H7 (cell line): ENCODE data around the gene MAST4. TPM values are rescaled to one million over a fixed set of nuclear protein-coding genes. Genes with fewer than 3 reads are reported as not detected.
"Not testable (repeated sequence)": the region's sequence is repeated elsewhere in the genome, so short reads cannot be mapped to it uniquely, and the experiment has no call there.

Experiments
- DNase-seq: peaks from one replicate; pipeline ENCODE4 v3.0.0; 2012
- H3K27me3 ChIP-seq: 2 replicates; pipeline ENCODE4 v1.6.0; 2011; ENCODE audit warnings: mild to moderate bottlenecking, low read length; ENCODE audit not compliant: control insufficient read depth, insufficient read depth
- H3K36me3 ChIP-seq: replicated peaks from 2 replicates; pipeline ENCODE4 v1.5.1; 2011; ENCODE audit warnings: low read length; ENCODE audit not compliant: control insufficient read depth, insufficient read depth
- H3K4me3 ChIP-seq: 2 replicates; pipeline ENCODE4 v1.5.1; 2011; ENCODE audit warnings: low read depth, mild to moderate bottlenecking, control low read depth, low read length, moderate library complexity; ENCODE audit not compliant: insufficient read depth
- total RNA-seq: library from RNA; depleted of rRNA; stranded (reverse); fragments of >200 nt; shearing (Covaris generic); gene quantifications from 2 replicates; pipeline ENCODE4 v1.2.3, GENCODE V29; 2014

The MAST4 gene
- total RNA-seq, 1 experiment from 2014 or later: 1.6 TPM

DNA sequence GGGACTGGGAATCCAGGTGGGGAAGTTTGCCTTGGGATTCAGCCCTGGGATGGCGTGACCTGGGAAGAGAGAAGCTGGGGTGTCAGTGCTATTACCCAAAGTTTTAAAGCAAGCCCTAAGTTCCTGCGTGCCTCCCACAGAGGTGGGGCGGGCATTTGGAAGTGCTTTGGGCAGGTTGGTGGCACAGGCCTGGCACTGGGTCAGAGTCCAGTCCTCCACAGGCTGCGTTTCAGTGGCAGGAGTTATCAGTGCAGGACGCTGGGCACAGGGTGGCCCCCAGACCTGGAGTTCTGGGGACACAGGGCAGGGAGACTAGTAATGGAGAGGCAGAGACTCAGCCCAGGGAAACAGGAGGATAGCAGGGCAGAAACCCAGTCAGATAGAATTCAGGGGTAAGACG lies 147.2 kb downstream of the MAST4 start:
- H3K4me3 ChIP-seq: no peak overlapping the region
- no peak for DNase-seq
- no peaks in the 10 kb centered on the region for H3K36me3 ChIP-seq
- H3K27me3 ChIP-seq: no peaks in the 10 kb centered on the region

DNA sequence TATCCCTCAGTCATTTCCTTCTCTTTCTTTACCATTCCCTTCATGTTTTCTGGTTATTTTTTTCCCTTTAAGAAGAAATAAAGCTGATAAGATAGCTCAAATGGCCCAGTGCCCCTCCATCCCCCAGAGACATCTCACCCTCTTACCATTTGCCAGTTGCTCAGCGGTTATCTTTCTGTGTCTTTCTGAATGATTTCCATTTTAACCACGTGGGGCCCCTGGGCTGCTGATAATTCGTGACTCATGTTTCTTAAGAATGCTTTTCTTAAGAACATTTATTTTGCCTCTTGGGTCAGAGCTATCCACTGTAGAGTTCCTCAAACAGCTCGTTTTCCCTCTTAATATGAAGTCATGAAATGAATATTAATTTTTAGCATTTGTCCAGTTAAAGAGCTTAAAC lies 147.8 kb downstream of the MAST4 start:
- no peak for DNase-seq
- no peak overlapping the region for H3K4me3 ChIP-seq
- no peaks in the 10 kb centered on the region for H3K36me3 ChIP-seq
- no peaks in the 10 kb centered on the region for H3K27me3 ChIP-seq

DNA sequence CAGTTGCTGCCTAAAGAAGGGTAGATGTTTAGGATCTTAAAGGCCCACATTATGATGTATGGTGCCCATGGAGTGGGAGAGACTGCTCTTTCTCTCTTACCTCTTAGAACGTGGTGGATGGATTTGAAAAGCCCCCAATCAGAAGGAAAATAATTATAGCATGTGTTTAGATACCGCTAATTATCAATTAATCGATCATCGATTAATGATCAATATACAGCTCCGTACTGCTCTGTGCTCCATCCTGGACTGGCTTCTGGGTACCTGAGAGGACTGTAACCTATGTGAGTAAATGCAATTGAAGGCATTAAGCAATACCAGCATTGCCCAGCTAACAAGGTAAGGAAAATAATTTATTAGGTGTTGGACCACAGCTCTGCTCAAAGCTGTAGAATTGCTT lies 149.1 kb downstream of the MAST4 start:
- no peaks in the 10 kb centered on the region for H3K36me3 ChIP-seq
- H3K27me3 ChIP-seq: no peaks in the 10 kb centered on the region
- no peak overlapping the region for H3K4me3 ChIP-seq
- no peak for DNase-seq

DNA sequence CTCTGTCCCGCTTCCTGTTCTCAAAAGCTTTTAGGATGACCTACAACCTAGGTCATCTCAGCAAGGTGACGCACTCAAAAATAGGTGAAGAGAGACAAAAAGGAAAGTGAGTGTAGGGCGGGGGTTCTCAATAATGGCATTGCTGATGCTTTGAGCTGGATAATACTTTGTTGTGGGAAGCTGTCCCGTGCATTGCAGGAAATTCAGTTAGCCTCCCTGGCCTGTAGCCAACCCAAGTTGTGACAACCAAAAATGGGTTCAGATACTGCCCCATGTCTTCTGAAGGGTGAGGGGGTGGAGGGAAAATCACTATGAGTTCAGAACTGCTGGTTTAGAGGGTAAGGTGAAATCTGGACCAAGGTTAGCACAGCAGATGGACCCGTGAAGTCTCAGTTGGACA lies 151.4 kb downstream of the MAST4 start:
- Histone ChIP-seq H3K27me3 (no peaks in the 10 kb centered on the region), H3K4me3 (no peak overlapping the region), H3K36me3 (no peaks in the 10 kb centered on the region)
- no peak for DNase-seq

DNA sequence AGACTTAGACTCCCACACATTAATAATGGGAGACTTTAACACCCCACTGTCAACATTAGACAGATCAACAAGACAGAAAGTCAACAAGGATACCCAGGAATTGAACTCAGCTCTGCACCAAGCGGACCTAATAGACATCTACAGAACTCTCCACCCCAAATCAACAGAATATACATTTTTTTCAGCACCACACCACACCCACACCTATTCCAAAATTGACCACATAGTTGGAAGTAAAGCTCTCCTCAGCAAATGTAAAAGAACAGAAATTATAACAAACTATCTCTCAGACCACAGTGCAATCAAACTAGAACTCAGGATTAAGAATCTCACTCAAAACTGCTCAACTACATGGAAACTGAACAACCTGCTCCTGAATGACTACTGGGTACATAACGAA lies 156.5 kb downstream of the MAST4 start:
- H3K4me3 ChIP-seq, DNase-seq, H3K36me3 ChIP-seq, H3K27me3 ChIP-seq: not testable (repeated sequence)

DNA sequence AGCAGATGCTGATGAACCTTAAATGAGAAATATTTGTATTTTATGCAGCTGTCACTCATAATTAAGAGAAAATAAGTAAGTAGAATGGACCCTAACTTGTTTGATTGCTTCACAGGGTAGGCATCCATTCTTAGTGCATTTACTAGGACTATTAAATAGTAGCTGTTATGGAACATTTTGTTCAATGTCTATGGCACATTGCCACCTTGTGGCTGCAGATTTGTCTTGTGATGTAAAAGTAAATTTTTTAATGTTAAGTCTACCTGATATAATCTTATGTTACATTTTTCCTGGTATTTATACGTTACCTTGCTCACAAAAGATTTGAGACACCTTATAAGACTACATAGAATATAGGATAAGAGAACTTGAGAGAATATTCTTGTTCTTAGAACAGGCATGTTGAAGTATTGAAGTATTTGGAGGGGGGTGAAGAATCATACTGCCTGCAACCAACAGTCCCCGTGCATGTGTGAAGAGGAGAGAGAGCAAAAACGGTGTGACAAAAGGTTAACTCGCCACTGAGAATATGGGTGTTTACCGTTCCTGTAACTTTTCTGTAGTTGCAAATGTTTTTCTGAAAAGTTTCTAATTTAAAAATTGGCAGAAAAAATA lies 161.1 kb downstream of the MAST4 start:
- Histone ChIP-seq H3K4me3 (no peak overlapping the region), H3K36me3 (no peaks in the 10 kb centered on the region), H3K27me3 (no peaks in the 10 kb centered on the region)
- DNase-seq: no peak

DNA sequence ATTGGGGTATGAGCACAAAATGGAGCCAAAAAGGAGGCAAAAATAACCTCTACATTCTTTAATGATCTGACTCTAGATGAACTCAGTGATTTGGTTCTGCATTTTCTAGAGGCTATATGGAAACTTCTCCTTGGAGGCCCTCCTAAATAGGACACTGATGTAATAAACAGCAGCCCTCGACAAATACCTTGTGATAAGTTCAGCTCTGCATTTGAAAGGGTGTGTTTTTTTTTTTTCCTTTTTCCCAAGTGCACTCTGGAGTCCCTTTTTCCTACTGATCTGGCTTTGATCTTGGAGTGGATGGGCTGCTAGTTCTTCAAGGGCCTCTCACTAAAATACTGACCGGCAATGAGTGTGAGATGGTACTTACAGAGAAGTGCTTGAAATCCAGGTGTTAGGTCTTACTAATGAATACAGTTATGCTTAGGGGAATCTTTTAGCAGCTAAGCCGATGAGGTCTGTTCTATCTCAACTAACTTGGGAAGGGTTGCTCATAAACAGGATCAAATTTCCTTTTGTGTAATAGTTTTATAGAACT lies 161.7 kb downstream of the MAST4 start:
- DNase-seq: no peak
- no peaks in the 10 kb centered on the region for H3K36me3 ChIP-seq
- H3K4me3 ChIP-seq: no peak overlapping the region
- H3K27me3 ChIP-seq: no peaks in the 10 kb centered on the region

DNA sequence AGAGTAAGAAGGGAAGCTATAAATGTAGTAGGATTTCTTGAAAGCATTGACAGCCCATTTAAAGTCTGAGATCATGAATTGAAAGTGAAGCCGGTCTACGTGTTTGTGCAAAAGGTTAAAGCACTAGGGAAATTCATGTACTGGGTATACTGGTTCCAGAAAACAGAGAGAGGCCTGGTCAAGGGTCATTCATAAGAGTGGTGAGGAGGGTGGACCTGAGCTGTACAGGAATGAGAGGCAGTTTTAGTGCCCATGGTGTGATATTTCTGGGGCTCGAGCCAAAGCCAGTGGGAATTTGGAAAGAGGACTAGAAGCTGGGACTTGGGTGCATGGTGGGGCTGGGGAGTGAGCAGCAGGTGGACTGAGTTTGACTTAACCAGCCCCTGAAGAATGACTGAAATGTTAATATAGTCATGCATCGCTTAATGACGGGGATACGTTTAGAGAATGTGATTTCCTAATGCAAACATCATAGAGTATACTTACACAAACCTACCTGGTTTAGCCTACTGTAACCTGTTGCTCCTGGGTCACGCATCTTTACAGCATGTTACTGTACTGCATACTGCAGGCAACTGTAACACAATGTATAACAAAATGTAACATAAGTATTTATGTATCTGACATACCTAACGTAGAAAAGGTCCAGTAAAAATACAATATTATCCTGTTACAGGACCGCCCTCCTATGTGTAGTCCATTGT lies 173.0 kb downstream of the MAST4 start:
- no peaks in the 10 kb centered on the region for H3K36me3 ChIP-seq
- DNase-seq: no peak
- H3K27me3 ChIP-seq: no peaks in the 10 kb centered on the region
- H3K4me3 ChIP-seq: no peak overlapping the region

DNA sequence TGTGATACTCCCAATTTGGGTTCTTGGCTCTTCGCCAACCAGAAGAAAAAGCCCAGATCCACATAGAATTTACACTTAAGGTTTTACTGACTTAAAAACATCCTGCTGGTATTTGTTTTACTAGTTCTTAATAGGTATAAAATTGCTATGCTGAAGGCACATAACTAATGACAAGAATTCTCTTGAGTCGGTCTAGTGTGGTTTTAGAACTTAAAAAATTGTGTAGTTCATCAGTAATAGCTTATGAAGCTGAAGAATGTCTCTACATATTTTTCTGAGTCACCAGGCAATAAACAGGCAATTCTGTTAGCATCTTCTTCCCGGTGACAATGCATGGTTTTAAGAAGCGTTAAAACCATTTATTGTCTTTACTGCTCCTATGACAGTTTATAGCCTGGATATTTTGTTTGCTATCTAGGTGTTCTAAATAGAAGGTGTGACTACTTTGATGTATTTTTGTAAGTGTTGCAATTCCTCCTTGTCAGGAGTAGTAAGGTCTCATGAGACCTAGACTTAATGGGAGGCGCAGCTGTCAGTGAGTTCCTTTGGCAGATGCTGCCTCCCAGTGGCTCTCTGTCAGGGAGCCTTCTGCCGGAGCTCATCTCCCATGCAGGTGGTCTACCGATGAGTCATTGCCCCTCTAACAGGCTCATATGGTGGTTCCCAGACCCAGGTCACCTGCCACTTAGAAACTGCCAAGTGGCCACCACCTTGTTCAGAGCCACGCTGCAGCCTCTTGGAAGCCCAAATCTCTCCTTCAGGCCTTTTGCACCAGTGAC lies 173.8 kb downstream of the MAST4 start:
- Histone ChIP-seq H3K36me3 (no peaks in the 10 kb centered on the region), H3K27me3 (no peaks in the 10 kb centered on the region), H3K4me3 (no peak overlapping the region)
- peak; percentile 59 for DNase-seq

DNA sequence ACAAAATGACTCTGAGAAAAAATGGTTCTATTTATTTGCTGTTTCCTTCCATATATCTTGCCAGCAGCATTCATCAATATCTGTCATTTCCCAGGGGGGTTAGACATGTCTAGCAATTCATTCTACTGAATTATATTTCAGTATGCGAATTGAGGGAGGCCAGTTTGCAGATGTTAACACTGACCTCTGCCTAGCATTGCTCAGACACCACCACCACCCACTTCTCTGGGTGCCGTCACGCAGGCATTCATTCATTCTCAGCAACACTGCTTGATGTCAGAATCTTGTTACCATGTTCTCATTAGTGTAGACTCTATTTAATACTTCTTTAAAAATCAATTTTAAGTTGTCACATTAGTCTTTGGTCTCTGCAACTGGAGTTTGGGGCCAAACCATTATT lies 181.7 kb downstream of the MAST4 start:
- Histone ChIP-seq H3K27me3 (no peaks in the 10 kb centered on the region), H3K36me3 (no peaks in the 10 kb centered on the region), H3K4me3 (no peak overlapping the region)
- DNase-seq: no peak

DNA sequence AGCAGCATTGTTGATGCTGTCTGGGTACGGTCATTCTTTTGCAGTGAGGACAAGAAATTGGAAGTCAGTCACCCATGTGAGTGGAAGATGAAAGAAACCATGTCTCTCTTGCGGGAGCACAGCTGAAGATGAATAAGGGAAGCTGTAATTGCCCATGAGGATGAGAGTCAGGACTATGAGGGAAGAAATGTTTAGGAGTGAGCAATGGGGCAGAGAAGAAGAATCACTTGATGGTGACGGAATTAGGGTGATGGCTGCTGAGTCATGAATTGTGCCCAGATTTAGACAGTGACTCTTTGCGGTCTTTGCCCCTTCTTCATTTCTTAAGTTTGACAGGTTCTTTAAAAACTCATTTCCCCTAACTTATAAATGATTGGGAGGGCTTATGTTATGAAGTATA lies 183.3 kb downstream of the MAST4 start:
- Histone ChIP-seq H3K27me3 (no peaks in the 10 kb centered on the region), H3K36me3 (no peaks in the 10 kb centered on the region), H3K4me3 (no peak overlapping the region)
- no peak for DNase-seq

DNA sequence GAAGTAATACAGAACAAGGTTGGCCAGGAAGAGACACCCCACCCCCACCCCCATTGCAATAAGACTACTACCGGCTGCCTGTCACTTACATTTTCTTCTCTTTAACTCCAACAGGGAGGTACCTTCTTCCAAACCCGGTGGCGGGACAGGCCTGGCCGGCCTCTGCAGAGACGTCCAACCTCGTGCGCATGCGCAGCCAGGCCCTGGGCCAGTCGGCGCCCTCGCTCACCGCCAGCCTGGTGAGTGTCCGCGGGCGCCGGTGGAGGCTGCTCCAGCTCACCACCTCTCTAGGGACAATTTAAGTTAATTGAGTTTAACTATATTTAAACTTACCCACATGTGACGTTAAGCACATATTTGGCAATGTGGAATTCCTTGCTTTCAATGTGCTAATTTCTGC lies 192.4 kb downstream of the MAST4 start:
- Histone ChIP-seq H3K36me3 (no peaks in the 10 kb centered on the region), H3K4me3 (no peak overlapping the region), H3K27me3 (no peaks in the 10 kb centered on the region)
- DNase-seq: peak; percentile 21

DNA sequence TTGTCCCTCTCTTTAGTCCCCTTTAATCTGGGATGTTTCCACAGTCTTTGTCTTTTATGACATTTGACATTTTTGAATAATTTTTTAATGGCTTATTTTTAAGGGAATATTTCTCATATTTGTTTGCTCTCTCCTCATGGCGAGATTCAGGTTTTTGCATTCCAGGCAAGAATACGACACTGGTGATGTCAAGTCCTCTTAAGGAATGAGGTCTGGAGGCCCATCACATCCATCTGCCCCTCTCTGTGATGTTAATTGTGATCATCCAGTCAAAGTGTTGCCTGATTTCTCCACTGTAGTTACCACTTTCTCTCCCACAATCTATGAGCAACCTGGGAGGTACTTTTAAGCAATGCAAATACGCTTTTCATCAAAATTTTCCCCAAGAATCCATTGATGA lies 193.2 kb downstream of the MAST4 start:
- H3K4me3 ChIP-seq: no peak overlapping the region
- no peaks in the 10 kb centered on the region for H3K36me3 ChIP-seq
- DNase-seq: peak; percentile 22
- no peaks in the 10 kb centered on the region for H3K27me3 ChIP-seq

DNA sequence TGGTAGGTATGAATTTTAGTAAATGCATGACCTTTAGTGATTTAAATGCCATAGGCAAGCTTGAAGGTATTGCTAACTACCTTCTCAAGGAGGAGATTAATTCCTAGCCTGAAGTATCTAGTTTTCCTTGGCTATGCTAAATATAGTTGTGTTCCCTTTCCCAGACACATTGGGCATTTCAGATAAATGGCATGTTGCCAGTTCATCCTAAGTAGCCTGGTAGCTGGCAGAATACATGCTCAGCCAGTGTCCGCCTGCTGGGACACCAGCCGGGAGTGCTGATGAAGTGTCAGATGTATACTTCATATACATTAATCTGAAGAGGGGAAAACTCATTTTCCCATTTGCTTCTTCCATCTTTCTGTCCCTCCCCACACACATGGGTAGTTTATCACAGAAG lies 196.9 kb downstream of the MAST4 start:
- no peak overlapping the region for H3K4me3 ChIP-seq
- DNase-seq: no peak
- no peaks in the 10 kb centered on the region for H3K27me3 ChIP-seq
- H3K36me3 ChIP-seq: no peaks in the 10 kb centered on the region

DNA sequence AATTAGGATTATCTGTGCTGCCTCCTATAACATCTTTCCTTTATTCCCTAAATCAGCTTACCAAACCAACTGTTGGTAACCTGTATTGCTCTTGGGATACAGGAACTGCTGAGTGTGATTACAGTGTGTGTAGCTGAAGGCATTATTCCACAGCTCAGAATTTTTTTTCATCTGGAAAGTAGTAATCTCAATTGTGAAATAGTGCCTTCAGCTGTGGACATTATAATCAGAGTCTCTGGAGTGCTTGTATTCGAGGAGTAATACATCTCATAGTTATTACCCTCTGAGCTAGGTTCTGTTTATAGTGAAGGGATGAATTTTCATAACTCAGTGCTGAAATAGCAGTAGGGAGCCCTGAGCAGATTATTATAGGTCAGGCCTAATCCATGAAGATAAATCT lies 199.5 kb downstream of the MAST4 start:
- Histone ChIP-seq H3K27me3 (no peaks in the 10 kb centered on the region), H3K36me3 (no peaks in the 10 kb centered on the region), H3K4me3 (no peak overlapping the region)
- no peak for DNase-seq
